Stomach (tissue), 4 donors: ENCODE data around the gene RAP1B.

ENCODE experiments used
- EP300 ChIP-seq: sonication (generic); formaldehyde crosslinking; IDR thresholded peaks from one replicate; pipeline ENCODE4 v1.6.1; 2017; ENCODE audit warnings: antibody characterized with exemption
- POLR2A ChIP-seq, 4 donors: fragments of 450-650 bp; IDR thresholded peaks; one replicate each; pipeline ENCODE4 v1.6.1; 2016; ENCODE audit warnings: antibody characterized with exemption in 4 of 4, control low read depth in 2 of 4, mild to moderate bottlenecking in 1 of 4, moderate library complexity in 1 of 4
- TF ChIP-seq, protein P1 (sequence below), 7 experiments: fragments of 450-650 bp in 4 of 7; fragments of 200-600 bp in 3 of 7; sonication (generic) in 3 of 7; IDR thresholded peaks; one replicate each; pipeline ENCODE4 v1.5.1; 2016 to 2019; ENCODE audit warnings: antibody characterized with exemption in 7 of 7, control low read depth in 2 of 7, mild to moderate bottlenecking in 1 of 7

DNA sequence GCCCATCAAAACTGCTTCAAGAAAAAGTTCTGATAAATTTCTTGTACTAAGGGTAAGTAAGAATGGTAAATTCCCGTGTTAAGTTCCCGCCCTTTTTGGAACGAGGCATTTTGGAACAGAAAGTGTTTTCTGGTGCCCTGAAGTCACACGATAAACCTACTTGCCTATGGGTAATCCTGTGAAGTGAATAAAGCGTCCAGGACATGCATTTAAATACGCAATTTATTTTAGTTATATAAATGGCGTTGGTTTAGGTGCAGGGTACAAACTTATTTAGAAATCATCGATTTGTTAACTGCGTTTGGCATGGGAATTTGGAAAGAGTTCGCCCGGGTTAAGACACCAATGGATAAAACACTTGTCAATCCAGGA is 715 bp upstream of the RAP1B start:
- TF ChIP-seq, protein P1, sequence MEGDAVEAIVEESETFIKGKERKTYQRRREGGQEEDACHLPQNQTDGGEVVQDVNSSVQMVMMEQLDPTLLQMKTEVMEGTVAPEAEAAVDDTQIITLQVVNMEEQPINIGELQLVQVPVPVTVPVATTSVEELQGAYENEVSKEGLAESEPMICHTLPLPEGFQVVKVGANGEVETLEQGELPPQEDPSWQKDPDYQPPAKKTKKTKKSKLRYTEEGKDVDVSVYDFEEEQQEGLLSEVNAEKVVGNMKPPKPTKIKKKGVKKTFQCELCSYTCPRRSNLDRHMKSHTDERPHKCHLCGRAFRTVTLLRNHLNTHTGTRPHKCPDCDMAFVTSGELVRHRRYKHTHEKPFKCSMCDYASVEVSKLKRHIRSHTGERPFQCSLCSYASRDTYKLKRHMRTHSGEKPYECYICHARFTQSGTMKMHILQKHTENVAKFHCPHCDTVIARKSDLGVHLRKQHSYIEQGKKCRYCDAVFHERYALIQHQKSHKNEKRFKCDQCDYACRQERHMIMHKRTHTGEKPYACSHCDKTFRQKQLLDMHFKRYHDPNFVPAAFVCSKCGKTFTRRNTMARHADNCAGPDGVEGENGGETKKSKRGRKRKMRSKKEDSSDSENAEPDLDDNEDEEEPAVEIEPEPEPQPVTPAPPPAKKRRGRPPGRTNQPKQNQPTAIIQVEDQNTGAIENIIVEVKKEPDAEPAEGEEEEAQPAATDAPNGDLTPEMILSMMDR (IDR thresholded peaks at IDR 0.05), result no peak
- TF ChIP-seq POLR2A (IDR thresholded peaks at IDR 0.05), result no peak
- TF ChIP-seq EP300, result no peak
